Stimulated activated CD4-positive, alpha-beta T cell treated with anti-CD3 and anti-CD28 coated beads, Interleukin-12 subunit alpha, Interleukin-12 subunit beta, amount 100 ng/mL, for 48 hours (primary cell): ENCODE measurements around the gene NNAT.

Source experiments
- DNase-seq, 3 donors: peaks; one replicate each; pipeline ENCODE4 v3.0.0-alpha.2; 2020; ENCODE audit warnings: low read depth in 2 of 3, low spot score in 1 of 3

NNAT gene

DNA sequence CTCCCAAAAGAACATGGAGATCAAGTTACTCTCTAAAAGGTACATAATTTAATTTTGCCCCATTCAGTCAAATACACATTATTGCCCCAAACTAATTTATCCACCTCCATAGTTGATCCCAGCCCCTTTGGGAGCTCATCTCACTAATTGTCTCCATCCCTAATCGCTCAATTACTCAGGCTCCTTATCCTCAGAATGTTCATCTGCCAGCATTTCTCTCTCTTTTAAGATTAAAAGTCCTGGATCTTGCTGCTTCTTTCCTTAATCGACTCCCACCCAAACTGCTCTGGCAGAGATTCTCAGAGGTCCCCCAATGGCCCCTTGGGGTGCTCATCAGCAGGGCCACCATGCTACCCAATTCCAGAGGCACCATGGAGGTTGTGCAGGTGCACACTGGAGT is 18.4 kb upstream of the NNAT start:
- DNase-seq, result no peak

GRCh38 chr20:37503256-37503927 is 17.7 kb upstream of the NNAT start:
- no peak for DNase-seq

DNA sequence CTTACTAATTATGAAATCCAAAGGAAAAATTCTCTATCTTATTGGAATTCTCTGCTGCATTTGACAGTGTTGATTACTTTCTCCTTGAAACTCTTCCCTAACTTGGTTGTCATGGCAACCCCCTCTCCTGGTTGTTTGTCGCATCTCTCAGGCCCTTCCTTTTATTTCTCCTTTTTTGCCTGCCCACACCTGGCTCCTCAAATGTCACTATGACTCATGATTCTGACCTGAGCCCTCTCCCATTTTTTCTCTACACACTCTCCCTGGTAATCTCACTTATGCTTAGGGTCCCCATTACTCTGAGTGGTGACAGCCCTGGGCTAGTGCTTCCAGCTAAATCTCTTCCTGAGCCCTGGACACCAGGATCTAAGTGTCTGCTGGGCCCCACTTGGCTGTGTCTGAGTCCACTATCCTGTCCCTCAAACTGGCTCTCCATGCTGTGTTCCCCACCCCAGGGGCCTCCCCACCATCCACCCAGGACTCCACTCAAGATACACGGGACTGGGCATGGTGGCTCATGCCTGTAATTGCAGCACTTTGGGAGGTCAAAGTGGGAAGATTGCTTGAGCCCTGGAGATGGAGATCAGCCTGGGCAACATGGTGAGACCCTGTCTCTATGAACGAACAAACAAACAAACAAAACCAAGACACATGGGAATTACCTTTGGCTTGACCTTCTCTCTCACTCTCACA is 16.5 kb upstream of the NNAT start:
- no peak for DNase-seq

DNA sequence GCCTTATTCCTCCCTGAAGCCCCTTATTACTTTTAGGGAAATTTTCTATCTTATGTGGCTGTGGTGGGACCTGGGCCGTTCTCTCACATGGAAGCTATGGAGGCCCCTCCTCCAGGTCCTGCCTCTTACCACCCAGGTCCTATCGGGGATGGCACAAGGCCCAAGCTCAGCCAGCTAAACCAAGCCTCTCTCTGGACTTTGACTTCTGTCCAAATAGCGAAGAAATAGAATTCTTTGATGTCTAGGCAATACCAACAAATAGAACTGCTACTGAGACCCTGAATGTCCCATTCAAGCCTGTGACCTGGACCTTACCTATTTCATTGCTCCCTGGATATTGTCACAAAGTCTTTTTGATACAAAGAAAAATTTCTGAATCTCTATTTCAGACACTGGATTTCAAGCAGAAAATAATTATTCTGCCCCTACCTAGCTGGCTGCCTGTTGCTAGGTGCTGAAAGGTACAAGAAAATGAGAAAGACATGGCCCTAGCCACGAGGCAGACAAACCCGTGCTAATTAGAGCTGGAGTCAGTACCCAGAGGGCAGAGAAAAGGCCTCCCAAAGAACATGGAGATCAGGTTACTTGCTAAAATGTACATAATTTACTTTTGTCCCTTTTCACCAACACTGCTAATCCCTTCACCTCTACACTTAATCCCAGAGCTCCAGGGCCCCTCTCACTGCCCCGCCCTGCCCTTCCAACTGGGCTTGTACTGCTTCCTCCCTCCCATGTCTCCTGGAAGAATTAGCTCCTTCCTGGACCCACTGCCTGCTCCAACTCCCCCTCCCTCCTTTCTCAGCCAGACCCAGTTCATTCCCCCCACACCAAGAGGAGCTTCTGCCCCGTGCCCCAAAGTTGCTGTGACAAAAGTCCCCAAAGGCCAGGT is 15.5 kb upstream of the NNAT start:
- no peak for DNase-seq

DNA sequence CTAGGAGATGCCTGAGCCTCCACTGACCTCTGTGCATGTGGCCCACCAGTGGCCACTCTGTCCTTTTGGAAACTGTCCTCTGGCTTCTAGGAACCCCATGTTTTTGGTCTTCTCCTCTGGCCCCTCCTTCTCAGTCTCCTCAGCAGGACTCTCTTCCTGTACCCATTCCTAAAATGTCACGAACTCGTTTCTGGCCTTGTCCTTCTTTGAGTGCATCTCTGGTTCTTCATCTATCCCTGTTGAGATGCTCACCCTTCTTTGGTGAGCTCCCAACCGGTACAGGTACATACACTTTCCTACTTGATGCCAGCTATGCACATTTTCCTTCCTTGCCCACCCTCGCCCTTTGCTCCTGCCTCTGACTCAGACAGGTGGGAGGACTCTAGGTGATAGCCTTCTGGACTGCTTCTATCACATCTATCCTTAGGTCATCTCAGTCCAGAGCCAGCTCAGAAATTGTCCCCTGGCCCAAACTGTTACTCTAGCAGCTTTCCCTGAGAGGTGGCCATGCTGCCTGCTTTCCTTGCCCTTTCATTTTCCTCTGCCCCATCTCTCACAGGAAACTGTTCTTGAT is 14.8 kb upstream of the NNAT start:
- DNase-seq, result no peak

GRCh38 chr20:37510226-37510625 is 10.8 kb upstream of the NNAT start:
- DNase-seq, result no peak

DNA sequence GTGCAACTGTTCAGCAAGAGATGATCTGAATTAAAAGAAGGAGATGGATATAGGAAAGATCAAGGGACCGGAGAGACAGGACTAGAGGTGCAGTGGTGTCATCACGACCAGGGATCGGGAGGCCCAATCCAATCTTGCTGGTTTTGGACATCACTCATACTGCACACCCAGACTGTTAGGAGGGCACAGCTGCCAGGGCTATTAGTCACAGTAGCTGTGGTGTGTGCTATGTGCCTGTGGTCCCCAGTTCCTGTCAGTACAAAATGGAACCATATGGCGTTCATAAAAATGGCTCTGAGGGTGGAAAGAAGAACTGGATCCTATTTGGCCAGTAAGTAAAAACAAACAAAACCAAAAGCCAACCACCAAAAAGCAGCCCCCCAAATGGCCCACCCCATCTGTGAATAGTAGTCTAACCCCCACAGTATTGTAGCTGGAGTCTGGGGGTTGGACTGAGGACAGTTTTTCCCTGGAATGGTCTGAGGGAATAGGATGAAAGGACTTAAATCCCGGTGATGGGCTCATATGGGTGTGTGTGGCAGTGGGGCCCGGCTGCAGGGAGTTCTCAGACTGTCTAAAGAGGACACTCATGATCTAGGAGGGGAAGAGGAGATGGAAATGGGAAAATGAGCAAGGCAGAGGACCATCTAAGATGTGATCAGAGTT is 9.3 kb upstream of the NNAT start:
- DNase-seq, result no peak

- DNase-seq, result no peak
Observed at GRCh38 chr20:37513779-37514359, 7.2 kb upstream of the NNAT start.

DNA sequence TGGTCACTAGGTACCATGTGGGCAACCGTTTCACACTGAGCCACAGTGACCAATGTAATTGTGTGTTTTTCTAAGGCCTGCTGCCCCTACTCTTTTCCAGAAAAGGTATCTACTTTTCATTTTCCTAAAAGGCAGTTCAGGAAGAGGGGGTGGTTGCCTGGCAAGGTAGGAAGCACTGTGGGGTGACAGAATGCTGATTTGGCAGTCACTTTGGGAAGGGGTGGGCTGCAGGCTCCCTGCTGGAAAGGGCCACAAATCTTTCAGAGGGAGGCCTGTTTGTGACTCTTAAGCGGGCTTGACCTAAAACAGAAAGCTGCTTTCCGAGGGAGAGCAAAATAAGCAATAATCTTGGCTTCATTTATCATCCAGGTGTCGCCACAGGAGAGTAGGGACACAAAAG is 5.2 kb upstream of the NNAT start:
- DNase-seq, result no peak

DNA sequence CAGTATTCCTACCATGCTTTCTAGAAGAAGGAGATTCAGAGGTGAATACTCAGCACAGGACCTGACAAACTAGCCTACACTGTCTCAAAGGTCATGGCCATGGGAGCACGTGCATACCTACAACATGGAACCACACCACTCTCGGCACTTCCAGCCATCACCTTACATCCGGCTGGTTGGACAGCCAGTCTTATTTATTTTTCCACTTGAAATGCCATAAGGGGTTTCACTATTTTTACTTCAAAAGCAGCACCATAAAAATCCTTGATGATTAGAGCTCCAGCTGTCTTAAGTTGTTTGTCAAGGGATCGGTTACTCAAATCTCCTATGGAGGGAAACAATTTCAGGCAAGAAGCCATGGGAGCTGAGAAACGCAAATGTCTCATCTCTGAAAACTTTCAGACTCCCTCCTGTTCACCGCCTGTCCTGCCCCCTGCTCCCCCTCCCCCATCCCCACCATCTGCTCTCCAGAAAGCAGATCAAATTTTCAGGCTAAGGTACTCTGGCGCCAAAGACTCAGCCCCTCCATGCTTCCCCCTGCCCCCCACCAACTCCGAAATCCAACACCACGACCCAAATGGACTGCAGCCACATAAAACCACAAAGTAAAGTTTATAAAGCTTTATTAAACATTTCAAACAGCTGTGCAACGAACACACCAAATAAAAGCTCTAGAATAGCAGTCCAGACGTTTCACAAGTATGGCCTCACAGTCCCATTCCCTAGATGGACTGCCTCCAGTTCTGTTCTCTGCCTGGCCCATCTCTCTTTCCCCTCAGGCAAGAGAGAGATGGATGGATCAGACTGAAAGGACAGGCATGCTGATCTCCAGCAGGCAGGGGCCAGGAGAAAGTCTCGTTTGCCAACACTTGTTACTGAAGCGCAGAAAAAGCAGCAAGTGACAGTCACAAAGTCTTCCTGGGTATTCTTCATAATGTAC is 4.0 kb upstream of the NNAT start:
- DNase-seq, result no peak

GRCh38 chr20:37518059-37518458 is 3.0 kb upstream of the NNAT start:
- no peak for DNase-seq

GRCh38 chr20:37518606-37519507 is 2.2 kb upstream of the NNAT start:
- no peak for DNase-seq

GRCh38 chr20:37519508-37520418 is 1.3 kb upstream of the NNAT start:
- no peak for DNase-seq

DNA sequence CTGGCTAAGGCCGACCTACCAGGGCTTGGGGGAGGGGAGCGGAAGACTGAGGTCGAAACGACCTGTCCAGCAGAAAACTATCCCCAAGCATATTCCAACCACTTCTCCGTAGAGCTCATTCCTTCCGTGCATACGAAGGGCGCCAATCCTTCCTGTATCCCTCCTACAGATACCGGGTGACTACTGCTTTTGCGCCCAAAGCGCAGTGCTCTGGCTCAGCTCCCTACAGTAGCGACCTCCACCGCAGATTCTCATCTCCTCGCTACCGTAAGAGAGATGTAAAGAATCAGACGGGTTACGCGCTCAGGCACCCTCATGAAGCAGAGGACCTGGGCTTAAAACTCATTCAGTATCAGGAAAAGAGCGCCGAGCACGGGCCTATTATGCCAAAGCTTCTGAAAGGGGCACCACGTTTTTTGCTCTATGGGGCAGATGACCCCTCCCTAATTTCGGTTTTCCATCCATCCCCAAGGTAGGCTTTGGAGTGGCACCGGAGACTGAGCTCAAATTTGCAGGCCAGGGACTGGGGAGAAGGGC is 563 bp upstream of the NNAT start:
- no peak for DNase-seq

- DNase-seq, result no peak
Observed at GRCh38 chr20:37522260-37523011, 1.4 kb downstream of the NNAT start.

- no peak for DNase-seq
Observed at GRCh38 chr20:37523012-37523391, 2.0 kb downstream of the NNAT start.
